HFFc6 (cell line): Measurements from ENCODE around the gene FAM221B. TPM values are rescaled to one million over a fixed set of nuclear protein-coding genes. Genes with fewer than 3 reads are reported as not detected.

Source experiments
- DNase-seq: peaks from one replicate; pipeline ENCODE4 v3.0.0-alpha.2; 2018
- H3K27ac Mint-ChIP-seq: 2 replicates; pipeline ENCODE4 v1.8.0; 2020; ENCODE audit warnings: mild to moderate bottlenecking, mixed read lengths
- H3K27me3 Mint-ChIP-seq: 2 replicates; pipeline ENCODE4 v1.8.0; 2021; ENCODE audit warnings: mild to moderate bottlenecking, moderate library complexity, mixed read lengths; ENCODE audit not compliant: insufficient read depth
- H3K36me3 Mint-ChIP-seq: 2 replicates; pipeline ENCODE4 v1.8.0; 2021; ENCODE audit warnings: low read depth, mixed read lengths
- H3K4me1 Mint-ChIP-seq: 2 replicates; pipeline ENCODE4 v1.8.0; 2020; ENCODE audit warnings: low read depth, mixed read lengths
- H3K4me3 Mint-ChIP-seq: 2 replicates; pipeline ENCODE4 v1.8.0; 2020; ENCODE audit warnings: mild to moderate bottlenecking, moderate library complexity, mixed read lengths
- H3K9me3 Mint-ChIP-seq: 2 replicates; pipeline ENCODE4 v1.8.0; 2020; ENCODE audit warnings: mild to moderate bottlenecking, mixed read lengths
- CTCF ChIP-seq: fragments of 200-600 bp; sonication (generic); IDR thresholded peaks from 2 replicates; pipeline ENCODE4 v1.5.0; 2021; ENCODE audit warnings: antibody characterized with exemption, mild to moderate bottlenecking
- total RNA-seq, 6 experiments: library from RNA; stranded (reverse); fragmentation: NEBNext Ultra II Directional; extraction: Animal tissue kit (Norgen Biotek cat#: 25700); gene quantifications; 2 replicates in 1 of 6; 3 replicates in 5 of 6; pipeline ENCODE4 v1.2.3, GENCODE V29; 2021

The FAM221B gene
- total RNA-seq, 6 experiments from 2014 or later: not detected

GRCh38 chr9:35827486-35827885 lies 1.0 kb downstream of the FAM221B start:
- H3K4me1 Mint-ChIP-seq: peaks cover 61% of the 10 kb centered on the region

GRCh38 chr9:35826071-35826701 lies 2.3 kb downstream of the FAM221B start:
- H3K36me3 Mint-ChIP-seq: no peaks in the 10 kb centered on the region
- no peaks in the 10 kb centered on the region; the same call in 1 of the 2 replicates for H3K27me3 Mint-ChIP-seq
- peak; percentile 59 for DNase-seq
- no peaks in the 10 kb centered on the region for H3K9me3 Mint-ChIP-seq
- peaks cover 61% of the 10 kb centered on the region for H3K4me1 Mint-ChIP-seq
- TF ChIP-seq CTCF: peak; percentile 90
- H3K4me3 Mint-ChIP-seq: no peak overlapping the region
- peak overlapping the region; percentile 68 for H3K27ac Mint-ChIP-seq

More at GRCh38 chr9:35827486-35827885, 1.0 kb downstream of the FAM221B start:
- peak; percentile 65 for DNase-seq
- H3K4me3 Mint-ChIP-seq: peak overlapping the region; percentile 66
- H3K27me3 Mint-ChIP-seq: no peaks in the 10 kb centered on the region; the same call in 1 of the 2 replicates
- peak overlapping the region; percentile 80 for H3K27ac Mint-ChIP-seq
- no peaks in the 10 kb centered on the region for H3K36me3 Mint-ChIP-seq
- H3K9me3 Mint-ChIP-seq: no peaks in the 10 kb centered on the region
- TF ChIP-seq CTCF: no peak

- no peak overlapping the region for H3K27ac Mint-ChIP-seq
- peaks cover 44% of the 10 kb centered on the region for H3K4me1 Mint-ChIP-seq
- DNase-seq: no peak
- no peaks in the 10 kb centered on the region for H3K9me3 Mint-ChIP-seq
- no peaks in the 10 kb centered on the region for H3K36me3 Mint-ChIP-seq
- peaks cover 1% of the 10 kb centered on the region; the same call in 1 of the 2 replicates for H3K27me3 Mint-ChIP-seq
- H3K4me3 Mint-ChIP-seq: no peak overlapping the region
- no peak for TF ChIP-seq CTCF
These were observed 5.6 kb downstream of the FAM221B start for GRCh38 chr9:35822926-35823325.

GRCh38 chr9:35820076-35820475 lies 8.5 kb downstream of the FAM221B start:
- no peaks in the 10 kb centered on the region for H3K36me3 Mint-ChIP-seq
- peaks cover 29% of the 10 kb centered on the region for H3K4me1 Mint-ChIP-seq
- no peaks in the 10 kb centered on the region for H3K9me3 Mint-ChIP-seq
- no peak overlapping the region for H3K4me3 Mint-ChIP-seq
- DNase-seq: peak; percentile 77
- no peak for TF ChIP-seq CTCF
- H3K27ac Mint-ChIP-seq: peak overlapping the region; percentile 38; the same call in 1 of the 2 replicates
- H3K27me3 Mint-ChIP-seq: peaks cover 6% of the 10 kb centered on the region; the same call in 1 of the 2 replicates

- no peak for TF ChIP-seq CTCF
- DNase-seq: no peak
- Mint-ChIP-seq H3K36me3 (no peaks in the 10 kb centered on the region), H3K4me1 (peaks cover 39% of the 10 kb centered on the region), H3K27me3 (peaks cover 6% of the 10 kb centered on the region; the same call in 1 of the 2 replicates), H3K9me3 (no peaks in the 10 kb centered on the region), H3K4me3 (no peak overlapping the region), H3K27ac (no peak overlapping the region)
These were observed 10.2 kb downstream of the FAM221B start for GRCh38 chr9:35818341-35818740.
